Caco-2 (cell line): ENCODE results near the gene DOCK10. TPM values are rescaled to one million over a fixed set of nuclear protein-coding genes. Genes with fewer than 3 reads are reported as not detected.

ENCODE experiments used
- BruUV-seq: library from RNA; stranded (reverse); fragments of 400-500 nt; replicated peaks from 2 replicates; lab custom pipeline; 2021; lab: Mats Ljungman, UMichigan
- CTCF ChIA-PET: fragments of 300-600 bp; sonication (Branson Sonifier 250); formaldehyde crosslinking; loops from one replicate; lab custom pipeline; 2022; ENCODE audit warnings: antibody characterized with exemption; lab: Charles Lee
- POLR2A ChIA-PET: fragments of 300-600 bp; sonication (Branson Sonifier 250); formaldehyde crosslinking; loops from one replicate; lab custom pipeline; 2022; ENCODE audit warnings: antibody characterized with exemption; lab: Charles Lee
- DNase-seq, 2 experiments: peaks; one replicate each; pipeline versions ENCODE4 v3.0.0 to v3.0.0-alpha.2; 2020 to 2022
- H3K27me3 ChIP-seq: replicated peaks from 2 replicates; pipeline ENCODE4 v1.6.0; 2011; ENCODE audit warnings: low read length; ENCODE audit not compliant: control insufficient read depth, insufficient read depth
- H3K36me3 ChIP-seq: 2 replicates; pipeline ENCODE4 v1.5.1; 2011; ENCODE audit warnings: low read length; ENCODE audit not compliant: control insufficient read depth, insufficient read depth
- H3K4me1 ChIP-seq: fragments of 250-450 bp; sonication (Bioruptor Pico); 2 replicates; pipeline ENCODE4 v1.5.1; 2020; ENCODE audit warnings: mild to moderate bottlenecking
- H3K4me3 ChIP-seq: 2 replicates; pipeline ENCODE4 v1.5.1; 2011; ENCODE audit warnings: low read depth, mild to moderate bottlenecking, control low read depth, low read length
- H3K9me3 ChIP-seq: fragments of 250-450 bp; sonication (Bioruptor Pico); 2 replicates; pipeline ENCODE4 v1.5.1; 2020; ENCODE audit warnings: mild to moderate bottlenecking, moderate library complexity
- H3K27ac Mint-ChIP-seq: one replicate; pipeline ENCODE4 v1.8.0; 2022; ENCODE audit warnings: mixed read lengths; ENCODE audit not compliant: unreplicated experiment
- H3K27me3 Mint-ChIP-seq: one replicate; pipeline ENCODE4 v1.8.0; 2022; ENCODE audit warnings: mixed read lengths; ENCODE audit not compliant: insufficient read depth, unreplicated experiment
- H3K36me3 Mint-ChIP-seq: one replicate; pipeline ENCODE4 v1.8.0; 2022; ENCODE audit warnings: mild to moderate bottlenecking, mixed read lengths; ENCODE audit not compliant: insufficient read depth, unreplicated experiment
- H3K4me1 Mint-ChIP-seq: one replicate; pipeline ENCODE4 v1.8.0; 2022; ENCODE audit warnings: low read depth, mixed read lengths; ENCODE audit not compliant: unreplicated experiment
- H3K4me3 Mint-ChIP-seq: one replicate; pipeline ENCODE4 v1.8.0; 2022; ENCODE audit warnings: mild to moderate bottlenecking, moderate library complexity, mixed read lengths; ENCODE audit not compliant: unreplicated experiment
- H3K9me3 Mint-ChIP-seq: one replicate; pipeline ENCODE4 v1.8.0; 2022; ENCODE audit warnings: mixed read lengths; ENCODE audit not compliant: unreplicated experiment
- CTCF ChIP-seq, 2 experiments: fragments of 200-600 bp in 1 of 2; IDR thresholded peaks; 1 replicate in 1 of 2; 2 replicates in 1 of 2; pipeline versions ENCODE4 v1.5.1 to v1.8.0; 2011 to 2022; ENCODE audit warnings: antibody characterized with exemption in 1 of 2, control low read depth in 1 of 2, inconsistent platforms in 1 of 2, low read depth in 1 of 2, low read length in 1 of 2, mild to moderate bottlenecking in 1 of 2, moderate library complexity in 1 of 2; ENCODE audit not compliant: insufficient read depth in 1 of 2, severe bottlenecking in 1 of 2, unreplicated experiment in 1 of 2
- intact Hi-C: fragments of 100-400 bp; cut with micrococcal nuclease; formaldehyde crosslinking; loops from one replicate; pipeline ENCODE4 v1.10.0; 2022; ENCODE audit not compliant: unreplicated experiment
- total RNA-seq: library from RNA; stranded (reverse); gene quantifications from 2 replicates; pipeline ENCODE4 v1.2.3, GENCODE V29; 2022

DOCK10 gene
- total RNA-seq, 1 experiment from 2014 or later: not detected

DNA sequence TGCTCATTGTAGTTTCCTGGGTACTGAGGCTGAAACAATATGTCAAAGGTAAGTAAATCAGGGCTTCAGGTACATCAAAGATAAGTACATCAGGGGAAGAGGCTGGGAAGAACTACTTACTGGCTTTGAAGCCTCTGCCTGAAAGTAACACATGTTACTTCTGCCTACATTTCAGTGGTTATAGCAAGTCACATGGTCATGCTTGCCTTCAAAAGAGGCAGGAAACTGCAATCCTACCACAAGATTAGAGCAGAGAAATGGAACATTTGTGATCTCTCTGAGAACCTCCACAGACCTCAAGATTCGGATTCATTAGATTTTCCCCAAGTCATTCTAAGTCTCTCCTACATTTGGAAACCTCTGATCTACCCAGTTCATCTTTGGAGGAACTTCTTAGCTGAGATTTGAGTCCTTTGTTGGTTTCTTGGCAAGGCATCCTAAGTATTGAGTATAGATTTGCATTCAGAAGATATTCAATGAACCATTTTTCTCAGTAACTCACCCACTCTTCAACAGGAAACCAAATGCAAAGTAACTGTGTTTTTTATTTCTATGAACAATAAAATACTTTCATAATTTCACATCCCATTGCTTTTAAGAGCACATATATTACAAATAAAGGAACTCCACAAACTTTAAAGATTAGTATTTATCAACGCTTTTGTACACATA is 277.6 kb downstream of the DOCK10 start:
- no TSS peak for BruUV-seq
- no peaks in the 10 kb centered on the region for H3K4me1 Mint-ChIP-seq

GRCh38 chr2:224757934-224758548 is 284.2 kb downstream of the DOCK10 start:
- TF ChIP-seq CTCF (IDR thresholded peaks at IDR 0.05; ENCODE audit: insufficient read depth in 1 of 2, low read depth in 1 of 2, low read length in 1 of 2, severe bottlenecking in 1 of 2, unreplicated experiment in 1 of 2): no peak
- Mint-ChIP-seq H3K36me3 (no peaks in the 10 kb centered on the region), H3K4me1 (no peaks in the 10 kb centered on the region), H3K9me3 (peaks cover 41% of the 10 kb centered on the region), H3K27me3 (no peaks in the 10 kb centered on the region), H3K27ac (no peak overlapping the region), H3K4me3 (no peak overlapping the region)
- Histone ChIP-seq H3K9me3 (no peaks in the 10 kb centered on the region; the same call in 1 of the 2 replicates), H3K36me3 (no peaks in the 10 kb centered on the region), H3K4me1 (no peaks in the 10 kb centered on the region), H3K4me3 (no peak overlapping the region), H3K27me3 (no peaks in the 10 kb centered on the region)
- no TSS peak for BruUV-seq
- no peak for DNase-seq
- ChIA-PET CTCF (no interaction called here), POLR2A (no interaction called here)
- intact Hi-C loops: no loop called here

More for the DNA sequence above, 277.6 kb downstream of the DOCK10 start:
- intact Hi-C loops: no loop called here
- no peak overlapping the region for H3K27ac Mint-ChIP-seq
- DNase-seq: no peak
- TF ChIP-seq CTCF (IDR thresholded peaks at IDR 0.05; ENCODE audit: insufficient read depth in 1 of 2, low read depth in 1 of 2, low read length in 1 of 2, severe bottlenecking in 1 of 2, unreplicated experiment in 1 of 2): no peak
- no peaks in the 10 kb centered on the region for H3K36me3 Mint-ChIP-seq
- no peak overlapping the region for H3K4me3 ChIP-seq
- H3K36me3 ChIP-seq: no peaks in the 10 kb centered on the region
- H3K27me3 ChIP-seq: no peaks in the 10 kb centered on the region
- H3K27me3 Mint-ChIP-seq: no peaks in the 10 kb centered on the region
- CTCF ChIA-PET: no interaction called here
- POLR2A ChIA-PET: no interaction called here
- no peaks in the 10 kb centered on the region for H3K4me1 ChIP-seq
- no peak overlapping the region for H3K4me3 Mint-ChIP-seq
- H3K9me3 ChIP-seq: no peaks in the 10 kb centered on the region
- peaks cover 13% of the 10 kb centered on the region for H3K9me3 Mint-ChIP-seq

- no TSS peak for BruUV-seq
- Histone ChIP-seq H3K4me1 (no peaks in the 10 kb centered on the region), H3K27me3 (no peaks in the 10 kb centered on the region), H3K4me3 (no peak overlapping the region), H3K9me3 (no peaks in the 10 kb centered on the region; the same call in 1 of the 2 replicates), H3K36me3 (no peaks in the 10 kb centered on the region)
- DNase-seq: no peak
- no peak for TF ChIP-seq CTCF (IDR thresholded peaks at IDR 0.05; ENCODE audit: insufficient read depth in 1 of 2, low read depth in 1 of 2, low read length in 1 of 2, severe bottlenecking in 1 of 2, unreplicated experiment in 1 of 2)
- ChIA-PET CTCF (no interaction called here), POLR2A (no interaction called here)
- H3K9me3 Mint-ChIP-seq: peaks cover 21% of the 10 kb centered on the region
- intact Hi-C loops: no loop called here
- H3K4me3 Mint-ChIP-seq: no peak overlapping the region
- H3K4me1 Mint-ChIP-seq: no peaks in the 10 kb centered on the region
- H3K27ac Mint-ChIP-seq: no peak overlapping the region
- H3K27me3 Mint-ChIP-seq: no peaks in the 10 kb centered on the region
- H3K36me3 Mint-ChIP-seq: no peaks in the 10 kb centered on the region
Measured at GRCh38 chr2:224753743-224754540, 288.3 kb downstream of the DOCK10 start.
